HG03565 (cell line): ENCODE results near the gene HCN1.
A peak's percentile ranks its signal among the peaks of the same experiment; 100 is the strongest.

ENCODE experiments used
- ATAC-seq: cut with Tn5 transposase; IDR thresholded peaks from one replicate; pipeline ENCODE4 v1.9.1; 2021; ENCODE audit warnings: mild to moderate bottlenecking, moderate library complexity; ENCODE audit not compliant: unreplicated experiment

The HCN1 gene

GRCh38 chr5:45696206-45696836, at the start of gene HCN1:
HCN1 (minus strand) TSS chr5:45696380.
- peak; percentile 91 for ATAC-seq

GRCh38 chr5:45741110-45741509, 44.9 kb upstream of the HCN1 start:
- no peak for ATAC-seq

GRCh38 chr5:45737153-45737552, 41.0 kb upstream of the HCN1 start:
- ATAC-seq: no peak

- no peak for ATAC-seq
These were observed 29.4 kb upstream of the HCN1 start for GRCh38 chr5:45725537-45725936.

- ATAC-seq: no peak
These were observed 1.0 kb upstream of the HCN1 start for GRCh38 chr5:45697201-45697600.

- ATAC-seq: no peak
These were observed 400 bp downstream of the HCN1 start for GRCh38 chr5:45695804-45696156.

- ATAC-seq: no peak
These were observed 993 bp downstream of the HCN1 start for GRCh38 chr5:45694971-45695803.

GRCh38 chr5:45694255-45694814, 1.8 kb downstream of the HCN1 start:
- no peak for ATAC-seq

GRCh38 chr5:45692481-45692880, 3.7 kb downstream of the HCN1 start:
- ATAC-seq: no peak

GRCh38 chr5:45691656-45692055, 4.5 kb downstream of the HCN1 start:
- no peak for ATAC-seq

GRCh38 chr5:45687701-45688100, 8.5 kb downstream of the HCN1 start:
- no peak for ATAC-seq

- no peak for ATAC-seq
These were observed 9.6 kb downstream of the HCN1 start for GRCh38 chr5:45686620-45687019.

GRCh38 chr5:45684118-45684517, 12.1 kb downstream of the HCN1 start:
- no peak for ATAC-seq

- ATAC-seq: no peak
These were observed 15.2 kb downstream of the HCN1 start for GRCh38 chr5:45680950-45681349.

GRCh38 chr5:45677524-45677923, 18.7 kb downstream of the HCN1 start:
- no peak for ATAC-seq

GRCh38 chr5:45672271-45672670, 23.9 kb downstream of the HCN1 start:
- no peak for ATAC-seq

GRCh38 chr5:45648744-45649143, 47.4 kb downstream of the HCN1 start:
- no peak for ATAC-seq

- ATAC-seq: no peak
These were observed 53.1 kb downstream of the HCN1 start for GRCh38 chr5:45643056-45643455.

GRCh38 chr5:45642370-45642769, 53.8 kb downstream of the HCN1 start:
- no peak for ATAC-seq

GRCh38 chr5:45639040-45639439, 57.1 kb downstream of the HCN1 start:
- no peak for ATAC-seq

- ATAC-seq: no peak
These were observed 69.0 kb downstream of the HCN1 start for GRCh38 chr5:45627076-45627656.

- no peak for ATAC-seq
These were observed 72.3 kb downstream of the HCN1 start for GRCh38 chr5:45623832-45624231.
